Stimulated activated CD8-positive, alpha-beta memory T cell treated with anti-CD3 and anti-CD28 coated beads, Interleukin-2, amount 100 ng/mL, for 1 hour (primary cell): ENCODE measurements around the gene SHC3.

Source experiments
- DNase-seq, 2 donors: peaks; one replicate each; pipeline ENCODE4 v3.0.0-alpha.2; 2020; ENCODE audit warnings: low read depth in 2 of 2

The SHC3 gene

GRCh38 chr9:88959727-88960469, 218.7 kb downstream of the SHC3 start:
- DNase-seq: no peak

- DNase-seq: no peak
These were observed 221.1 kb downstream of the SHC3 start for GRCh38 chr9:88957526-88957925.
